Astrocyte (in vitro differentiated cells and primary cell): ENCODE data around the gene ENOX1. TPM values are rescaled to one million over a fixed set of nuclear protein-coding genes. Genes with fewer than 3 reads are reported as not detected.

Source experiments
- DNase-seq: peaks from one replicate; pipeline ENCODE4 v3.0.0-alpha.2; 2010; ENCODE audit warnings: low read depth
- FAIRE-seq: peaks from 2 replicates; lab custom pipeline; 2011; peaks lifted over from hg19 to GRCh38; lab: Jason Lieb, UNC
- H2AFZ ChIP-seq: 2 replicates; pipeline ENCODE4 v1.6.0; 2012; ENCODE audit warnings: low read depth, low read length, inconsistent platforms
- H3K27ac ChIP-seq: 2 replicates; pipeline ENCODE4 v1.5.1; 2011; ENCODE audit warnings: low read depth, low read length, inconsistent platforms
- H3K27me3 ChIP-seq: 2 replicates; pipeline ENCODE4 v1.6.0; 2011; ENCODE audit warnings: low read length, inconsistent platforms; ENCODE audit not compliant: insufficient read depth
- H3K36me3 ChIP-seq: 2 replicates; pipeline ENCODE4 v1.5.1; 2011; ENCODE audit warnings: low read length, inconsistent platforms; ENCODE audit not compliant: insufficient read depth
- H3K4me1 ChIP-seq: 2 replicates; pipeline ENCODE4 v1.5.1; 2011; ENCODE audit warnings: low read length, inconsistent platforms; ENCODE audit not compliant: insufficient read depth
- H3K4me2 ChIP-seq: 2 replicates; pipeline ENCODE4 v1.6.0; 2012; ENCODE audit warnings: low read length, inconsistent platforms
- H3K4me3 ChIP-seq: 2 replicates; pipeline ENCODE4 v1.5.1; 2011; ENCODE audit warnings: low read depth, mild to moderate bottlenecking, low read length, inconsistent platforms; ENCODE audit not compliant: insufficient read depth
- H3K79me2 ChIP-seq: 2 replicates; pipeline ENCODE4 v1.6.0; 2012; ENCODE audit warnings: mild to moderate bottlenecking, low read length, inconsistent platforms; ENCODE audit not compliant: insufficient read depth
- H3K9ac ChIP-seq: 2 replicates; pipeline ENCODE4 v1.6.0; 2012; ENCODE audit warnings: mild to moderate bottlenecking, low read length, inconsistent platforms
- H3K9me3 ChIP-seq: 2 replicates; pipeline ENCODE4 v1.5.1; 2012; ENCODE audit warnings: low read depth, mild to moderate bottlenecking, low read length, inconsistent platforms; ENCODE audit not compliant: insufficient read depth
- H4K20me1 ChIP-seq: 2 replicates; pipeline ENCODE4 v1.6.0; 2012; ENCODE audit warnings: low read length, inconsistent platforms; ENCODE audit not compliant: insufficient read depth
- H3K27ac Mint-ChIP-seq: one replicate; pipeline ENCODE4 v1.8.0; 2021; ENCODE audit warnings: mild to moderate bottlenecking, mixed read lengths; ENCODE audit not compliant: unreplicated experiment
- H3K27me3 Mint-ChIP-seq: one replicate; pipeline ENCODE4 v1.8.0; 2021; ENCODE audit warnings: low read depth, mixed read lengths; ENCODE audit not compliant: unreplicated experiment
- H3K36me3 Mint-ChIP-seq: one replicate; pipeline ENCODE4 v1.8.0; 2021; ENCODE audit warnings: low read depth, mixed read lengths; ENCODE audit not compliant: unreplicated experiment
- H3K4me1 Mint-ChIP-seq: one replicate; pipeline ENCODE4 v1.8.0; 2021; ENCODE audit warnings: low read depth, mixed read lengths; ENCODE audit not compliant: unreplicated experiment
- H3K4me3 Mint-ChIP-seq: one replicate; pipeline ENCODE4 v1.8.0; 2021; ENCODE audit warnings: mild to moderate bottlenecking, moderate library complexity, mixed read lengths; ENCODE audit not compliant: unreplicated experiment
- H3K9me3 Mint-ChIP-seq: one replicate; pipeline ENCODE4 v1.8.0; 2021; ENCODE audit warnings: mild to moderate bottlenecking, mixed read lengths; ENCODE audit not compliant: unreplicated experiment
- CTCF ChIP-seq: IDR thresholded peaks from 2 replicates; pipeline ENCODE4 v1.5.1; 2011; ENCODE audit warnings: low read depth, mild to moderate bottlenecking, inconsistent platforms, low read length, moderate library complexity; ENCODE audit not compliant: insufficient read depth
- EZH2 ChIP-seq: IDR thresholded peaks from 2 replicates; pipeline ENCODE4 v1.6.1; 2012; ENCODE audit warnings: mild to moderate bottlenecking, low read length, inconsistent platforms; ENCODE audit not compliant: insufficient read depth
- total RNA-seq: library from RNA; stranded (reverse); gene quantifications from 2 replicates; pipeline ENCODE4 v1.2.1, GENCODE V29; 2021

The ENOX1 gene
- total RNA-seq, 1 donor from 2014 or later: 2.3 TPM

- no peak overlapping the region for H3K9ac ChIP-seq
- FAIRE-seq: no peak
- H3K4me1 ChIP-seq: peaks cover 14% of the 10 kb centered on the region
- H3K4me2 ChIP-seq: no peak overlapping the region
- H3K36me3 ChIP-seq: no peaks in the 10 kb centered on the region
- H3K4me3 ChIP-seq: no peak overlapping the region
- no peak for TF ChIP-seq EZH2
- no peak overlapping the region for H3K27ac ChIP-seq
- DNase-seq: peak; percentile 27
- Mint-ChIP-seq H3K36me3 (no peaks in the 10 kb centered on the region), H3K27ac (no peak overlapping the region), H3K4me3 (no peak overlapping the region), H3K27me3 (no peaks in the 10 kb centered on the region), H3K9me3 (no peaks in the 10 kb centered on the region), H3K4me1 (peaks cover 8% of the 10 kb centered on the region)
- H4K20me1 ChIP-seq: no peaks in the 10 kb centered on the region
- no peak overlapping the region for H2AFZ ChIP-seq
- no peaks in the 10 kb centered on the region for H3K9me3 ChIP-seq
- H3K79me2 ChIP-seq: no peaks in the 10 kb centered on the region
- no peaks in the 10 kb centered on the region for H3K27me3 ChIP-seq
Observed at GRCh38 chr13:43274881-43275280, 511.9 kb downstream of the ENOX1 start.

DNA sequence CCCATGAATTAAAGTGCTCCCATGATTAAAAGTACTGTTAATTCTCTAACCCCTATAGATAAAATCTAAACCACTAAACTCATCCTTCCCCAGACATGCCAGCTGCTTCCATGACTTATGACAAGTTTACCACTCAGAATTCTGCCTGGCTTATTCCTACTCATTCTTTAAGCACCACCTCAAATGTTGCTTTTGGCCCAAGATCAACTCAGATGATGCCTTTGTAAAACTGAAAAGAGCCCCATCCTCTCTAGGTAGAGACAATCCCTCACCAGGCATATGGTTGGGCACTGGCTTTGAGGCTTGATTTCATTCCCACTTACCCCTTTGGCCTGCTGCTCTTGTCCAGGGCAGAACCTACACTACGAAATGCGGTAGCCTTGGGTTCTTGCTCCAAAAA is 513.4 kb downstream of the ENOX1 start:
- DNase-seq (peak; percentile 67), FAIRE-seq (no peak)
- Histone ChIP-seq H3K27ac (no peak overlapping the region), H3K4me2 (no peak overlapping the region), H3K4me1 (peaks cover 29% of the 10 kb centered on the region), H4K20me1 (no peaks in the 10 kb centered on the region), H3K4me3 (no peak overlapping the region), H3K79me2 (no peaks in the 10 kb centered on the region), H3K36me3 (no peaks in the 10 kb centered on the region), H3K9ac (no peak overlapping the region), H3K9me3 (no peaks in the 10 kb centered on the region), H2AFZ (no peak overlapping the region), H3K27me3 (no peaks in the 10 kb centered on the region)
- Mint-ChIP-seq H3K9me3 (no peaks in the 10 kb centered on the region), H3K4me3 (no peak overlapping the region), H3K27ac (no peak overlapping the region), H3K4me1 (peaks cover 21% of the 10 kb centered on the region), H3K36me3 (no peaks in the 10 kb centered on the region), H3K27me3 (no peaks in the 10 kb centered on the region)
- no peak for TF ChIP-seq EZH2
- TF ChIP-seq CTCF: no peak

DNA sequence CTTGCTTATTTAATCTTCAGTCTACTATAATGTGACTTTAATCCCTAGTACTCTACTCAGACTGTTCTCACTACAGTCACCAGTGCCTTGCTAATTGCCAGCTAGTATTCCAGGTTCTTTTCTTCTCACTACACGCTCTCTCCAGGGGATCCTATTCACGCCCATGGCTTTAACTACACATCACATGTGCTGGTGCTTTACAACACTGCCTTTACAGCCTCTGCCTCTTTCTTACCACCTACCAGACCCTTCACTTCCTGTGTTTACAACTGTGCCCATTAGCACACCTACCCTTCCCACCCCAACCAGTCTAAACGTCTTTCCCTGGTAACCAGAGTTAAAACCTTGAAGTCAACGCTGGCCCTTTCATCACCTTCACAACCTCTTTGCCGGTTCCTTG is 513.9 kb downstream of the ENOX1 start:
- H3K36me3 ChIP-seq: no peaks in the 10 kb centered on the region
- Mint-ChIP-seq H3K4me3 (no peak overlapping the region), H3K36me3 (no peaks in the 10 kb centered on the region), H3K27ac (no peak overlapping the region), H3K27me3 (no peaks in the 10 kb centered on the region), H3K9me3 (no peaks in the 10 kb centered on the region), H3K4me1 (peaks cover 24% of the 10 kb centered on the region)
- TF ChIP-seq CTCF (no peak), EZH2 (no peak)
- no peaks in the 10 kb centered on the region for H3K9me3 ChIP-seq
- no peaks in the 10 kb centered on the region for H3K27me3 ChIP-seq
- no peak overlapping the region for H3K27ac ChIP-seq
- H3K4me3 ChIP-seq: no peak overlapping the region
- no peak for DNase-seq
- H3K9ac ChIP-seq: no peak overlapping the region
- no peaks in the 10 kb centered on the region for H4K20me1 ChIP-seq
- H3K4me2 ChIP-seq: no peak overlapping the region
- H3K79me2 ChIP-seq: no peaks in the 10 kb centered on the region
- H3K4me1 ChIP-seq: peaks cover 31% of the 10 kb centered on the region
- no peak for FAIRE-seq
- H2AFZ ChIP-seq: no peak overlapping the region
